Activated CD8-positive, alpha-beta T cell treated with anti-CD3 and anti-CD28 coated beads for 36 hours (primary cell): ENCODE results near the gene NDEL1. TPM values are rescaled to one million over a fixed set of nuclear protein-coding genes. Genes with fewer than 3 reads are reported as not detected.

ENCODE experiments used
- ATAC-seq: fragments of 200-7000 bp; cut with Tn5 transposase; one replicate; pipeline ENCODE4 v1.10.0; 2021; ENCODE audit warnings: mild to moderate bottlenecking, moderate library complexity
- CTCF ChIA-PET: fragments of 350-600 bp; sonication (Branson Sonifier 250); formaldehyde crosslinking; loops from one replicate; lab custom pipeline; 2021; ENCODE audit warnings: antibody characterized with exemption; lab: Charles Lee
- POLR2A ChIA-PET: fragments of 350-600 bp; sonication (Branson Sonifier 250); formaldehyde crosslinking; loops from one replicate; lab custom pipeline; 2021; ENCODE audit warnings: antibody characterized with exemption; lab: Charles Lee
- DNase-seq: peaks from one replicate; pipeline ENCODE4 v3.0.0-alpha.2; 2020
- H3K27ac Mint-ChIP-seq: one replicate; pipeline ENCODE4 v1.8.0; 2021; ENCODE audit warnings: mild to moderate bottlenecking, mixed read lengths
- H3K27me3 Mint-ChIP-seq: one replicate; pipeline ENCODE4 v1.8.0; 2021; ENCODE audit warnings: mixed read lengths
- H3K36me3 Mint-ChIP-seq: one replicate; pipeline ENCODE4 v1.8.0; 2021; ENCODE audit warnings: low read depth, mixed read lengths
- H3K4me1 Mint-ChIP-seq: one replicate; pipeline ENCODE4 v1.8.0; 2021; ENCODE audit warnings: low read depth, mixed read lengths
- H3K4me3 Mint-ChIP-seq: one replicate; pipeline ENCODE4 v1.8.0; 2021; ENCODE audit warnings: mild to moderate bottlenecking, moderate library complexity, mixed read lengths
- H3K9me3 Mint-ChIP-seq: one replicate; pipeline ENCODE4 v1.8.0; 2021; ENCODE audit warnings: mixed read lengths
- CTCF ChIP-seq: fragments of 200-600 bp; IDR thresholded peaks from one replicate; pipeline ENCODE4 v1.8.0; 2022; ENCODE audit warnings: antibody characterized with exemption, mild to moderate bottlenecking
- intact Hi-C: fragments of 100-400 bp; cut with micrococcal nuclease; formaldehyde crosslinking; loops from one replicate; pipeline ENCODE4 v1.10.0; 2022
- total RNA-seq, 2 experiments: library from RNA; stranded (reverse); gene quantifications; one replicate each; pipeline ENCODE4 v1.2.3, GENCODE V29; 2021

The NDEL1 gene
- total RNA-seq, 2 experiments from 2014 or later, result 48.1 to 53.9 TPM

- DNase-seq (no peak), ATAC-seq (no peak)
- Mint-ChIP-seq H3K4me3 (no peak overlapping the region), H3K27ac (no peak overlapping the region), H3K27me3 (no peaks in the 10 kb centered on the region), H3K36me3 (no peaks in the 10 kb centered on the region), H3K9me3 (no peaks in the 10 kb centered on the region), H3K4me1 (peaks cover 3% of the 10 kb centered on the region)
- no peak for TF ChIP-seq CTCF
- POLR2A ChIA-PET, result no interaction called here
- intact Hi-C loops, result no loop called here
- CTCF ChIA-PET, result interaction anchor here (2.5 kb wide), 1 partner anchor 21 kb away, joined by 11 read pairs; no protein-coding TSS in a partner anchor
Observed at GRCh38 chr17:8430966-8431365, 4.7 kb upstream of the NDEL1 start.

DNA sequence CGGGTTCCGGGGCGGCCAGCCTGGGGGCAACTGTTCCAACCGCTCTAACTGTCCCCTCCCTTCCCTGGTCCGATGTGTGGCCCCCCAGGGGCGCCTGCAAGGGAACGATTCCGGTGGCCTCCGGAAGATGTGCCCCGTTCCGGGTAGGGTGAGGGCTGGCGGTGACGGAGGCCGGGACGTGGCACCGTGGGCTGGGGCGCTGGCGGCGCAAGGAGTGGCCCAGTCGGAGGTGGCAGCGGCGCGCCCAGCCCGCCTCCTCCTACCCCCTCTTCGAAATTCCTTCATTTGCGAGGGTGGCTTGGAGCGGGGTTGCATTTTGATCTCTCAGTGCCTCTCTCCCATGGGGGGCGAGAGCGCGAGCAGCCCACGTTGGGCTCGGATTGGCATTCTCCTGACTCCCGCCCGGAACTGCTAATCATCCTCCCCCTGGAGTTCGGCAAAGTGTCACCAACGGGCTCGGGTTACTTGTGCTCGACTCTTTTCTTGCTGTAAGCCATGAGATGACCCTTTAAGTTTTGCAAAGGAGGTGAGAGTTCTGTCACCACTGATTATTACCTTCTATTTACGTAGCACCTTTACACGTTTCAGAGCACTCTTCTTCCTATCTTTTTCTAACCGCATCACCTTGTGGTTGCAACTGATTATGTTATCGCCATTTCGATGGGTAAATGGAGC lies 622 bp downstream of the NDEL1 start:
- intact Hi-C loops, result no loop called here
- ATAC-seq (peak; percentile 58), DNase-seq (peak; percentile 75)
- Mint-ChIP-seq H3K9me3 (no peaks in the 10 kb centered on the region), H3K4me1 (peaks cover 34% of the 10 kb centered on the region), H3K27ac (peak overlapping the region; percentile 91), H3K27me3 (no peaks in the 10 kb centered on the region), H3K4me3 (peak overlapping the region; percentile 86), H3K36me3 (peaks cover 12% of the 10 kb centered on the region)
- ChIA-PET POLR2A (interaction anchor here (0.8 to 1.3 kb wide), 5 partner anchors 15 to 309 kb away, joined by 3 to 5 read pairs (median 3); no protein-coding TSS in a partner anchor), CTCF (interaction anchor here (0.8 to 3.9 kb wide), 10 partner anchors 10 to 54 kb away, joined by 3 to 19 read pairs (median 4); no protein-coding TSS in a partner anchor)
- TF ChIP-seq CTCF, result no peak

- intact Hi-C loops, result no loop called here
- Mint-ChIP-seq H3K27me3 (no peaks in the 10 kb centered on the region), H3K4me1 (peaks cover 38% of the 10 kb centered on the region), H3K36me3 (peaks cover 13% of the 10 kb centered on the region), H3K27ac (peak overlapping the region; percentile 91), H3K4me3 (peak overlapping the region; percentile 86), H3K9me3 (no peaks in the 10 kb centered on the region)
- ChIA-PET POLR2A (interaction anchor here (0.8 to 1.1 kb wide), 3 partner anchors 60 to 309 kb away, joined by 3 to 5 read pairs (median 3); no protein-coding TSS in a partner anchor), CTCF (interaction anchor here (0.8 to 3.9 kb wide), 7 partner anchors 9 to 53 kb away, joined by 3 to 19 read pairs (median 3); no protein-coding TSS in a partner anchor)
- TF ChIP-seq CTCF, result no peak
- DNase-seq (no peak), ATAC-seq (no peak)
Observed at GRCh38 chr17:8436844-8437171, 1.1 kb downstream of the NDEL1 start.

DNA sequence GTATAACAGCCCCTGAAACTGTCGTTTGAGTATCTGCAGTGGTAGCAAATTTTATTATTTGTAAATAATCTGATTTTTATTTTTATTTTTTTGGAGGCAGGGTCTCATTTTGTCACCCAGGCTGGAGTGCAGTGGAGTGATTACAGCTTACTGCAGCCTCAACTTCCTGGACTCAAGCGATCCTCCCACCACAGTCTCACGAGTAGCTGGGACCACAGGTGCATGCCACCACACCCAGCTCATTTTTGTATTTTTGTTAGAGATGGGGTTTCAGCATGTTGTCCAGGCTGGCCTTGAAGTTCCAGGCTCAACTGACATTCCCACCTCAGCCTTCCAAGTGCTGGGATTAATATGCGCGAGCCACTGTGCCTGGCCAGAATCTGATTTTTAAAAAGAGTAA lies 2.8 kb downstream of the NDEL1 start:
- no peaks in the 10 kb centered on the region for H3K27me3 Mint-ChIP-seq
- intact Hi-C loops, result no loop called here
- no peak for ATAC-seq
- no peak for TF ChIP-seq CTCF
- no peaks in the 10 kb centered on the region for H3K9me3 Mint-ChIP-seq
- ChIA-PET CTCF (interaction anchor here (3.2 to 3.9 kb wide), 2 partner anchors 28 to 55 kb away, joined by 10 to 19 read pairs; no protein-coding TSS in a partner anchor), POLR2A (interaction anchor here (0.7 to 2.0 kb wide), 2 partner anchors 10 to 62 kb away, joined by 3 to 6 read pairs; partner anchors contain the start of gene KRABD2)
- no peak overlapping the region for H3K4me3 Mint-ChIP-seq
- H3K27ac Mint-ChIP-seq, result peak overlapping the region; percentile 30
- H3K36me3 Mint-ChIP-seq, result peaks cover 21% of the 10 kb centered on the region
- H3K4me1 Mint-ChIP-seq, result peaks cover 51% of the 10 kb centered on the region
- peak; percentile 29 for DNase-seq

DNA sequence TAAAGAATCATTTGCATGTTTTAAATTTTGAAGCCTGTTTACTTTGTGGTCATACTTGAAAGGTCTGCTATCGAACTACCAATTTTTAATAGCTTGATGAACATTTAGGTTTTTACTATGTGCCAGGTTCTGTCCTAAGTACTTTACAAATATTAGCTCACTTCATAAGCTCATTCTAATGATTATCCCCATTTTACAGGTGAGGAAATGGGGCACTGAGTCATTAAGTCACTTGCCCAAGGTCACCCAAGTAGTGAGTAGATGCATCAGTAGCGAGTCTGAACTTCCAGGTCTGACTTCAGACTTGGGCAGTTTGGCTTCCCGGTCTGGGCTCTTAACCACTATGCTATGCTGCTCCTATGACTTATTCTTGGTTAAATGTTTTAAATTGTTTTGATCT lies 4.0 kb downstream of the NDEL1 start:
- DNase-seq (no peak), ATAC-seq (no peak)
- peaks cover 28% of the 10 kb centered on the region for H3K36me3 Mint-ChIP-seq
- no peak overlapping the region for H3K4me3 Mint-ChIP-seq
- H3K4me1 Mint-ChIP-seq, result peaks cover 61% of the 10 kb centered on the region
- no peaks in the 10 kb centered on the region for H3K27me3 Mint-ChIP-seq
- intact Hi-C loops, result no loop called here
- ChIA-PET CTCF (interaction anchor here (3.9 kb wide), 1 partner anchor 29 kb away, joined by 19 read pairs; no protein-coding TSS in a partner anchor), POLR2A (interaction anchor here (0.6 kb wide), 1 partner anchor 146 kb away, joined by 4 read pairs; no protein-coding TSS in a partner anchor)
- no peak overlapping the region for H3K27ac Mint-ChIP-seq
- H3K9me3 Mint-ChIP-seq, result no peaks in the 10 kb centered on the region
- TF ChIP-seq CTCF, result no peak
